Activated effector memory CD4-positive, alpha-beta T cell treated with Interleukin-2 at 50 U/mL for 16 hours (primary cell): Measurements from ENCODE around the gene CES1.
"Not testable (repeated sequence)": the region's sequence is repeated elsewhere in the genome, so short reads cannot be mapped to it uniquely, and the experiment has no call there.

ENCODE experiments used
- DNase-seq: peaks from one replicate; pipeline ENCODE4 v3.0.0-alpha.2; 2020

The CES1 gene

DNA sequence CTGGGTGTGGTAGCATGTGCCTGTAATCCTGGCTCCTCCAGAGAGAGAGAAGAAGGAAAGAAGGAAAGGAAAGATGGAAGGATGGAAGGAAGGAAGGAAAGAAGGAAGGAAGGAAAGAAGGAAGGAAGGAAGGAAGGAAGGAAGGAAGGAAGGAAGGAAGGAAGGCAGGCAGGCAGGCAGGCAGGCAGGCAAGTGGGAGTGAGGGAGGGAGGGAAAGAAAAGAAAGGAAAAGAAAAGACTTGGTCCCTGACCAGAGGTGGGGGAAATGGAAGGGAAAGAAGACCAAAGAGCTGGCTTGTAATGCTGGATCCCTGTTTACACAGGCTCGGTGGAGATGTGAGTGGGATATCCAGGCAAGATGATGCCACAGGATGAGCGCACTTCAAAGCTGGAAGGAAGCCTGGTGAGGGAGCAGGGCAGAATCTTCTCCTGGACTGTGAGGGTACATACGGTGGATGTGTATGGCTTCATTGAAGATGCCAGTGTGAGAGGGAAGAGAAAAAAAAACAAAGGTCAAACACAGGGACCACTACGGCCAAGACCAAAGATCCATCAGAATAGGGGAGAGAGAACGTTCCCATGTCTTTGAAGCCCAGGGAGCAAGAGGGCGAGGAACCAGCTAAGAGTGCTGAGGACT lies 2.1 kb downstream of the CES1 start:
- DNase-seq = no peak

- DNase-seq = not testable (repeated sequence)
Observed at GRCh38 chr16:55829232-55829631, 3.7 kb downstream of the CES1 start.

- no peak for DNase-seq
Observed at GRCh38 chr16:55828680-55829079, 4.2 kb downstream of the CES1 start.

DNA sequence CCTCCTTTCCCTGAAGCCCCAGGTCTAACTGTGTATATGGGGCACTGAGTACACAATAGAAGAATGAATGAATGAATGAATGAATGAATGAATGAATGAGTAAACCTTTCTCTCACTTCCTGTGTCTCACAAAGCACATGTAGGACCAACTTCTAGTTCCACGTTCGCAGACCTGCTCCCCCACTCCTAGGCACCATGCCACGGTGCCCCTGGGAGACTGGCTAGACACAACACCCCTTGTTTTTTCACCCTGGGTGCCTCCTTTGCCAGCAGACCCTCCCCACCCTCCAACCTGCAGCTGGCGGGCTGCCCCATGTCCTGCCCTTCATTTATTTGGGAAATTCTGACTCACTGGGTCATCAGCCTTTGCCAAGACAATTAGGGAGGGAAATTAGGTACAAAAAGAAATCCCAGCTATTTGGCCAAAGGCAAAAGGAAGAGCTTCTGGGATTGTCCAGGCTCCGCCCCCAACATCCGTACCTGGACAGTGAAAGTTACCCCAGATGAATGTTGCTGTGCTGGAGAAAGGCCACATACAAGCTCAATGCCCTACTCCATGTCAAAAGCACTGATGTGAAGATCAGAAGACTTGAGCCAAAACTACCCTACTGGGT lies 7.7 kb downstream of the CES1 start:
- no peak for DNase-seq

- no peak for DNase-seq
Observed at GRCh38 chr16:55824473-55825000, 8.4 kb downstream of the CES1 start.

- DNase-seq = no peak
Observed at GRCh38 chr16:55822280-55822810, 10.6 kb downstream of the CES1 start.

GRCh38 chr16:55821210-55821609 lies 11.7 kb downstream of the CES1 start:
- no peak for DNase-seq

DNA sequence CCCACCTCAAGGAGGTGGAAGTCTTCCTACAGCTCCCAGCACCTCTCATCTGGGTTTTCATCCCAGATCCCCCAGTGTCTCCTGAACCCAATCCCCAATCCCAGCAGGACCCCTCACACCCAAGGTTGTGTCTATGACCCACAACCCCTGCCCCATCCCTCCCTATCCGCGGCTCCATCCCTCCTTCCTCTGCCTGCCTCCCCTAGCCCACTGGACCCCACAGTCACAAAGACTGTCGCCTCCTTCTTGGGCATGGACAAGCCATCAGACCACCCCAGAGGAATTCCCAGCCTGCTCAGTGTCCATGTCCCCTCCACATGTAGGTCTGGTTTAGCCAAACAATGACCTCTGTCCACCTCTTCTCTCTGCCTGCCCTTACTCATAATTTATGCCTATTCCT lies 12.3 kb downstream of the CES1 start:
- DNase-seq = no peak

DNA sequence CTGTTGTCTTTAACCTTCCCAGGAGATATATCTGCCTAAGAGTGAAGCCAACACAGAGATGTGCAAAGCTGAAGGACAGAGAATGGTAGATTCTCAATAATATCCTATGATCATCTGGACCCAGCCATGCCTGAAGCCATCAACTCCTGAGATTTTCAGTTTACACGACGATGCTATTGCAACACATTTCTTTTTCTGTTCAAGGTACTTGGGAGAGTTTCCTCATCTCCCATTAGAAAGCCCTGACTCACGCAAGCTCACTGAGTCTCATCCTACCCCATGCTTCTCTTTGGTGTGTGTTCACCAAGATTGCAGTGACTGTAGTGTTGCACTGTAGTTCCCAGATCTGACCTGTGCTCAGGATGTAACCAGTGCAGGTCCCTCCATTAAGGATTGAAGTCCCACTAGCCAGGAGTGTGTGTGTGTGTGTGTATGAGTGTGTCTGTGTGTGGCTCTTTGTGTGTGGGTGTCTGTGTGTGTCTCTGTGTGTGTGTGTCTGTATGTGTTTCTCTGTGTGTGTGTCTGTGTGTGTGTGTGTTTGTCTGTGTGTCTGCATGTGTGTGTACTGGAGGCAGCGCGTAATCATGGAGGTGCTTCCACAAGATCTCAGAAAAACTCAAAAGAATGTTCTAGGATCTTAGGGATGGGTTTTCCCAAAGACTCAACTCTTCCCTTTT lies 15.5 kb downstream of the CES1 start:
- DNase-seq = no peak

- DNase-seq = not testable (repeated sequence)
Observed at GRCh38 chr16:55816222-55816621, 16.7 kb downstream of the CES1 start.

DNA sequence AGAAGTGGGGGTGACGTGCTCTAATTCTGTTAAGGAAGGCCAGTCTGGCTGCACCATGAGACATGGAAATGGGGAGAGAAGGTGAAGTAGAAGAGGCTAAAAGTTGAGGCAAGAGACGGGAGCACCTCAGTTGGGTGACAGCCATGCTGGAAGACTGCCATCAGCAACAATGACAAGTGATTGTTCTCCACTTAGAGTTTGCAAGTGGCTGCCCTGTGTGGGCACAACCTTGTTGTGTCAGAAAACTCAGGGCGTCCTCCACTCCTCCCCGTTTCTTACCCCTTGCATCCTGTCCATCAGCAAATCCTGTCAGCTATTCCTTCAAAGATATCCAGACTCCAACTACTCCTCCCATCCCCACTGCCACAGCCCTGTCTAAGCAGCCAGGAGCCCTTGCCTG lies 17.6 kb downstream of the CES1 start:
- DNase-seq = no peak

GRCh38 chr16:55814174-55814573 lies 18.7 kb downstream of the CES1 start:
- DNase-seq = not testable (repeated sequence)

- DNase-seq = not testable (repeated sequence)
Observed at GRCh38 chr16:55813730-55814129, 19.2 kb downstream of the CES1 start.

GRCh38 chr16:55812951-55813350 lies 19.9 kb downstream of the CES1 start:
- no peak for DNase-seq

DNA sequence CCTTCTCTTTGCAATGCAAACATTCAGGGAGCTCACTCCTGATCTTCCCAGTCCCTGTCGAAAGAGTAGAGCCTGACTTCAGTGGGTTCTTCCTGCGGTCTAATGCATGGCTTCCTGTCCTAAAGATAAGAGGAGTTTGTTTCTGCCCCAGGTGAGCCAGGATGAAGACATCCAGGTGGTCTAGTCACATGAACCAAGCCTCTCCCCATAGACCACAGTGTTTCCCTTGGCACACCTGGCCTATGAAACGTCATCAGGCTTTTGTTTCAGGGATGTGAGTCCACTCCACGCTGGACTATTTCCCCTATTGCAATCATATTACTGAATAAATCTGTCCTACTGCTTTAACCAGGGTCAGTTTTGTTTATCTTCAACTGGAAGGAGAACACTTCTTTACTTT lies 21.1 kb downstream of the CES1 start:
- DNase-seq = no peak

- DNase-seq = no peak
Observed at GRCh38 chr16:55810451-55810961, 22.4 kb downstream of the CES1 start.

DNA sequence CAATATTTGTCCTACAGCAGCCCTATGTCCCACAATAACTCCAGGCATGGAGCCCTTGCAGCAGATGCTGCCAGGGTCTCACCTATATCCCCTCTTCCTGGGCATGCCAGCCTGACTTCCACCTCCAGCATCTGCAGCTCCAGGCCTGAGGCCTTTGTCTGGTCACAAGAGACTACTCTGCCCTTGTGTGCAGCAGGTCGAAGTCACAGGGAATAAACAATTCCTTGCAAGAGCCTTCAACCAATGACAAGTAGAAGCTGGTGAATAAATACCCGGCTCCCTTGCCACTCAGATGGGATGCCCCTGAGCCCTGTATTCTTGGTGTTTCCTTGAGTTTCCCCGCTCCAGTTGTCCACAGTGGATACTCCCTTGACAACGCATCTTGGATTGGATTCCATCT lies 23.0 kb downstream of the CES1 start:
- no peak for DNase-seq

GRCh38 chr16:55809386-55809785 lies 23.5 kb downstream of the CES1 start:
- no peak for DNase-seq

GRCh38 chr16:55808286-55808685 lies 24.6 kb downstream of the CES1 start:
- not testable (repeated sequence) for DNase-seq

DNA sequence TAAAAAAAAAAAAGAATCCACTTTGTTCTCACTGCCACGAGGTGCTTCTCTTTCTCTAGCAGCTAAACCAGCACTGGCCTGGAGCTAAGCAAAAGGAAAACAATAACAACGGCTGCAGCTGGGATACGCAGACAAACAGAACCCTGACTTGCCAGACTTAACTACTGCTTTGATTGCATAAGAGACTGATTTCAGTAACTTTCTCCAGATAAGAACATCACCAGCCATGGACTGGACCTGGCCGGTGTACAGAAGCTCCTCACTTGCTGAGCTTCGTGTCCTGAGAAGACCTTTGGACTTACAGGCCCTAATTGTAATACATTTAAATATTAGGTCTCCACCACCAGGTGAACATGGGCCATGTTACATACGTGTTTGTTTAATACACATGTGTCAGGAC lies 27.8 kb downstream of the CES1 start:
- DNase-seq = not testable (repeated sequence)

- DNase-seq = not testable (repeated sequence)
Observed at GRCh38 chr16:55803681-55804080, 29.2 kb downstream of the CES1 start.

- DNase-seq = not testable (repeated sequence)
Observed at GRCh38 chr16:55792934-55793374, 39.9 kb downstream of the CES1 start.

DNA sequence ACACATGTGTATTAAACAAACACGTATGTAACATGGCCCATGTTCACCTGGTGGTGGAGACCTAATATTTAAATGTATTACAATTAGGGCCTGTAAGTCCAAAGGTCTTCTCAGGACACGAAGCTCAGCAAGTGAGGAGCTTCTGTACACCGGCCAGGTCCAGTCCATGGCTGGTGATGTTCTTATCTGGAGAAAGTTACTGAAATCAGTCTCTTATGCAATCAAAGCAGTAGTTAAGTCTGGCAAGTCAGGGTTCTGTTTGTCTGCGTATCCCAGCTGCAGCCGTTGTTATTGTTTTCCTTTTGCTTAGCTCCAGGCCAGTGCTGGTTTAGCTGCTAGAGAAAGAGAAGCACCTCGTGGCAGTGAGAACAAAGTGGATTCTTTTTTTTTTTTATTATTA lies 41.4 kb downstream of the CES1 start:
- DNase-seq = not testable (repeated sequence)
